ENCODE measurements around the gene SRRM5.
A peak's percentile ranks its signal among the peaks of the same experiment; 100 is the strongest.
"Not testable (repeated sequence)": the region's sequence is repeated elsewhere in the genome, so short reads cannot be mapped to it uniquely, and the experiment has no call there.

The SRRM5 gene

DNA sequence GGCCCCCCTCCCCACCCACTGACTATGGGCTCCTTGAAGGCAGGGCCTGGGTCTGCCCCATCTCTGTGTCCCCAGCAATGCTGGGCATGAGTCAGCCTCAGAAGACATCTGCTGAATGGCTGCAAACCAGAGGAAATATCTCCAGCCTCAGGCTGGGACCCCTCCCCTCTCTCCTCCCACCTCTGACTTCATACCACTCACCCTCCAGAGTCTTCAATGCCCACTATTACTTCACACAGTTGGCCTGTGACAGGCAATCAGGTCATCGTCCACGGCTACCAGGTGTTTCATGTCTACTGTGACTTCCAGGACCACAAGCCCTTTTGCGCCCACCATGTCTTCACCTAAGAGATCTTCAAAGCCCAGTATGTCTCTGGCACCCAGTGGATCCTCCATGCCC, at the start of gene SRRM5:
TSS of gene SRRM5 (plus strand) at position 301 of the 400 bp plus-strand sequence. CDS start at position 335, 34 bp downstream.
- no peak for FAIRE-seq

GRCh38 chr19:43562226-43562697, 49.6 kb upstream of the SRRM5 start:
- no peak for FAIRE-seq

- no peak for FAIRE-seq
These were observed 49.1 kb upstream of the SRRM5 start for GRCh38 chr19:43562698-43563241.

DNA sequence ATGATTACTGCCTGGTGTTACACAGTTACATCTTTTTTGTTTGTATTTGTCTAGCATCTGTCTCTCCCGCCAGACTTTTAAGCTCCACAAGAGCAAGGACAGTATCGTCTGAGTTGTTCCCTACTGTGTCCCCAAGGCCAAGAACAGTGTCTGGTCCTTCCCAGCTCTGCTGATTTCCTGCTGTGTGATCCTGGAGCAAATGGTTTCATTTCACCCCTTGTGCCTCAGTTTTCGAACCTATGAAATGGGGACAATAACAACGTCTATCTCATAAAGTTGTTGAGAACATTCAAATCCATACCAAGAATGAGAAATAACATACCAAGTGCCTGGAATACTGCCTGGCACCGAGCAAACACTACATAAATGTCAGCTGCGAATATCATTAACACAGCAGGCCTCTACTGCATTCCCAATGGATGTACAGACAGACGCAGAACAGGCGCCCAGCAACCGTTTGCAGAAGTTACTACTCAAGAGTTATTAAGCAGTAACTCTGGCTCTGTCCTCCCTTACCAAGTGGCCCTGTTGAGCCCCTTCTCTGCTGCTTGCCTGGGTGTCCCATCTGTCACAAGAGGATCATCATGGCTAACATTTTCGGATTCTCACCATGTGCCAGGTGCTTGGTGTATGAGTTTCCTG, 48.0 kb upstream of the SRRM5 start:
- FAIRE-seq, result no peak

GRCh38 chr19:43564800-43565199, 47.1 kb upstream of the SRRM5 start:
- no peak for FAIRE-seq

GRCh38 chr19:43569657-43570056, 42.2 kb upstream of the SRRM5 start:
- FAIRE-seq, result no peak

DNA sequence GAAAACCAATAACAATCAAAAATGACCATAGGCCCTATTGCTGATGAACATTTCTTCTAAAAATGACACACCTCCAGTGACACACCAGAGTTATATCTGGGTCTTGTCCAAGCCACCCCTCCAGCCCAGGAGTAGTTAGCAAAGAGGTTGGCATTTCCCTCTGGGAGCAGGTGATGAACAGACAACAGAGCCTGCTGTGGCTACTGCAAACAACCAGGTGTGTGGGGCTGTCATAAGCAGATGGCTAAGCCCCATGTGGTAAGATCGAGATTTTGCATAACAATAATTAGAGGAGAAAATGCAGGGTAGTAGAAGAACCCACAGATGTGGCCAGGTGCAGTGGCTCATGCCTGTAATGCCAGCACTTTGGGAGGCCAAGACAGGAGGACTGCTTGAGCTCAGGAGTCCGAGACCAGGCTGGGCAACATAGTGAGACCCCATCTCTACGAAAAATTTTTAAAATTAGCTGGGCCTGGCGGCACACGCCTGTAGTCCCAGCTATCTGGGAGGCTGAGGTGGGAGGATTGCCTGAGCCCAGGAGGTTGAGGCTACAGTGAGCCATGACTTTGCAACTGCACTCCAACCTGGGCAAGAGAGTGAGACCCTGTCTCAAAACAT, 41.6 kb upstream of the SRRM5 start:
- no peak for FAIRE-seq

DNA sequence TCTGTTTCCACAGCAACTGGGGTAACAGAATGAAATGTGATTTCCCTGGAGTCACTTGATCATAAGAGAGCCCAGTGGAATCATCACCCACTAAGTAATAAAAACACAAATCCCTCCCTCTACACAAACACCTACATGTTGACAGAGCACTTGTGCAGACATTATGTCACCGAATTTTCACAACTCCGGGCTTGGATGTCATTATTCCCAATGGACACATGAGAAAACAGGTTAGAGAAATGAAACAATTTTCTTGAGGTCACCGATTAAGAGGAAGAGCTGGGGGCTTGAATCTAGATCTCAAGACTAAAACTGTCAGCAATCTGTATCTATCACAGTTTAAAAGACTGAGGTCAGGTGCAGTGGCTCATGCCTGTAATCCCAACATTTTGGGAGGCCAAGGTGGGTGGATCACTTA, 39.7 kb upstream of the SRRM5 start:
- no peak for FAIRE-seq

GRCh38 chr19:43574424-43575155, 37.3 kb upstream of the SRRM5 start:
- FAIRE-seq, result no peak

DNA sequence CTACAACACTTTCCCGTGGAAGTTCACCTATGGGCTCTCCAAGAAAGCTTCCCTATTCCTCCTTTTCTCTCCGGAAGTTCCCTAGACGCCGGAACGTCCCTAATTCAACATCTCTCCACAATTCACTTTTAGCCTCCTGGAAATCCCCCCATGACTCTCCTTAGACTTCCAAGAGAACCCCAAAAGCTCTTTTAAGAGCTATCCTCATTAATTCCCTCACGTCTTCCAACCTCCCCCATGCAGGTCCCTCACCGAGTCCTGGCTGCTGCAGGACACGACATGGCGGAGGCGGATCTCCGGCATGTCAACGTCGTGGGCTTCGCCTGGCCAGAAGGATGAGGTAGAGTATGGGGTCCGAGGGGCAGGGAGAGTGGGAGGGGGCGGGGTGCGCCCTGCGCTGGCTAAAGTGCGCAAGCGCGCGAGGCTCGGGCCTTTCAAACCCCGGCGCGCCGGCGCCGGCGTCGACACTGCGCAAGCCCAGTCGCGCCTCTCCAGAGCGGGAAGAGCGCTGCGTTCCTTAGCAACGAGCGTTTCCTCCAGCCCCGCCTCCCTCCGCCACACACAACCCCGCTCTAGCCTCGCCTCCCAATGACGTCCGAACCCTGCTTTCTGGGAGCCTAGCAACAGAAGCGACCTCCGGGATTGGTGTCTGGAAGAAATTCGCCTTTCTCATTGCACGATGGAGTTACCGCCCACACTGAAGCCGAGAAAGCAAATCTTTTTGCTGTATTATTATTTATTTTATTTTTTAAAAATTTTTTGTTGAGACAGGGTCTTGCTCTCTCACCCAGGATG, 36.5 kb upstream of the SRRM5 start, which contains the start of the genes PINLYP and XRCC1:
TSS of gene PINLYP (plus strand) at position 646 of the 795 bp plus-strand sequence. CDS start 1,391 bp downstream, outside the sequence.
TSS of gene XRCC1 (minus strand) at position 372 of the 795 bp plus-strand sequence. CDS start at position 303, 69 bp downstream.
- FAIRE-seq, result peak; percentile 88

- no peak for FAIRE-seq
These were observed 35.7 kb upstream of the SRRM5 start for GRCh38 chr19:43575955-43576878.

GRCh38 chr19:43578787-43579186, 33.1 kb upstream of the SRRM5 start:
- FAIRE-seq, result no peak

GRCh38 chr19:43581467-43581866, 30.4 kb upstream of the SRRM5 start:
- no peak for FAIRE-seq

DNA sequence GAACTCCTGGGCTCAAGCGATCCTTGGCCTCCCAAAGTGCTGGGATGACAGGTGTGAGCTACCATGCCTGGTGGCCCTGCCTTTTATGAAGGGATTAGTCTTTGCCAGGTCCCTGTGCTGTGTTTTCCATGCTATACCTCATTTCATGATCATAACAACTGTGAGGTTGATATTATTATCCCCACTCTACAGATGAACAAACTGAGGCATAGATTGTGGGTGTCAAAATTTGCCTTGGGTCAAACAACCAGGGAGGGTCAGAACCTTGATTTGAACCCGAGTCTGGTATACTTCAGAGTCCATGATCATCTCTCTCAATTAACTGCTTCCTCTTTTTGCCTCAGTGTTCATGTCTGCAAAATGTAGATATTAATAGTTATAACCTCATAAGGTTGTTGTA, 29.4 kb upstream of the SRRM5 start:
- FAIRE-seq, result no peak

DNA sequence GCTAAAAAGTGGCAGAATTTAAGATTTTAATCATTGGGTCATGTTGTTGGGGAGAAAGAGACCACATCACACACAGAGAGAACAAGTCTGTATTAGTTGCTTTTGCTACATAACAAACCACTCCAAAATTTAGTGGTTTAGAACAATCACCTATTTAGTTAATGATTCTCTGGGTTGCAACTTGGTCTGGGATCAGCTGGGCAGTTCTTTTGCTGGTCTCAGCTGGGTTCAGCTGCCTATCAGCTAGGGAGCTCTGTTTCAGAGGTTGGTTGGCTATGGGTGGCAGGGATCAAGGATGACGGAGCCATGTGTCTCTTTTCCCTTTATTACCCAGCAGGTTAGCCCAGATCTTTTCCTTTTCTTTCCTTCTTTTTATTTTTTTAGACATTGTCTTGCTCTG, 27.4 kb upstream of the SRRM5 start:
- FAIRE-seq, result no peak

DNA sequence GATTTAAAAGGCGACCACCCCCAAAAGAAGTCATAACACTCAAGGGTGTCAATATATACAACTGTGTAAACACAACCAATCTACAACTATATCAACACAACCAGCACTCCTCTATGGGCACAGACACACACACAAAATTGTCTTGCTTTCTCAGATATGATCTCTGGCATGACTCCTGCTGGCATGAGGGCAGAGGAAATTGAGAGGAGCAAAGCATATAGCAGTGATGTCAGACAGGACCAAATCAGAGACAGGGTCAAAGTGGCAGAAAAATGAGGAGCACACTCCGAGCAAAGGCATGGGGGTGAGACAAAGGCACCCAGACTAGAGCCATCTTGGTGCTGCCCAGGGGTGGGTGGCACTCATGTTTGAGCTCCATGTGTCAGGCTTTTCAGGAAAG, 25.5 kb upstream of the SRRM5 start:
- no peak for FAIRE-seq

- not testable (repeated sequence) for FAIRE-seq
These were observed 24.9 kb upstream of the SRRM5 start for GRCh38 chr19:43587029-43587428.

- no peak for FAIRE-seq
These were observed 22.6 kb upstream of the SRRM5 start for GRCh38 chr19:43589277-43589676.

DNA sequence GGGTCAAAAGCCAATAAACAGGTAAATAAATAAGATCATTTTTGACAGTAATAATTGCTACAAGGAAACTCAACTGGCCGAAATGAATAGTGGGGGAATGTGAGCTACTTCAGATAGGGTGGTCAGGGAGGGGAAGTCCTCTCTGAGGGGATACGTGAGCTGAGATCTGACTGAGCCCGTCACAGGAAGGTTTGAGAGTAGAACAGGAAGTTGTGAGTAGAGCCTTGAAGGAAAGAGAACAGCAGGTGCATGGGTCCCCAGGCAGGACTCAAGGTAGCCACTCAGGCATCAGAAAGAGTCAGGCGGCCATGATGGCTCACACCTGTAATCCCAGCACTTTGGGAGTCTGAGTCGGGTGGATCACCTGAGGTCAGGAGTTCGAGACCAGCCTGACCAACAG, 22.2 kb upstream of the SRRM5 start:
- no peak for FAIRE-seq

GRCh38 chr19:43591904-43592772, 19.8 kb upstream of the SRRM5 start:
- no peak for FAIRE-seq
